Stimulated activated CD4-positive, alpha-beta T cell treated with anti-CD3 and anti-CD28 coated beads, Interleukin-2, amount 100 ng/mL, for 4 hours (primary cell): ENCODE measurements around the gene AKT3.

Source experiments
- DNase-seq: peaks from one replicate; pipeline ENCODE4 v3.0.0-alpha.2; 2020; ENCODE audit warnings: low read depth

AKT3 gene

DNA sequence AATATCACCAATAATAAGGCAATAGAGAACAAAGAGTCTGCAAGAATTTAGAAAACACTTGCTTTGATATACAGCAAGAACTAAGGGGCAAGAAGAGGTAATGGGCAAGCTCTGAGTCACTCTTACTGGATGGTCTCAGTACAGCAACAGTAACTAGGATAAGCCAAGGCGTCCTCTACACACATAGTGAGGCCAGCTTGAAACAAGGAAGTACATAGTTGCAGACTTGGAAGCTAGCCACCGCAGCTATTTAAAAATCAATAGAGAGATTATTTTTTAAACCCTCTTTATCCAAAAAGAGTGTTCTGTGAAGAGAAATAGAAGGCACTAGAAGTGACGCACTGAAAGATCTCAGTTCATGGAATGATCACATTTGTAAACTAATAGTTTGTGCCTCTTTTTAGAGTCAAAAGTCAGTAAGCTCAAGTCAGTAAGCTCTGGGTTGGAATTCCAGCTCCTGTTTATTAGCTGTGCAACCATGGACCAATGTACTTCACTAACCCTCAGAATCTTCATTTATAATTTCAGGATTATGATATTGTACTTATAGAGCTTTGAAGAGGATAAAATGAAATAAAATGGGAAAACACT is 118.6 kb downstream of the AKT3 start:
- DNase-seq = no peak

DNA sequence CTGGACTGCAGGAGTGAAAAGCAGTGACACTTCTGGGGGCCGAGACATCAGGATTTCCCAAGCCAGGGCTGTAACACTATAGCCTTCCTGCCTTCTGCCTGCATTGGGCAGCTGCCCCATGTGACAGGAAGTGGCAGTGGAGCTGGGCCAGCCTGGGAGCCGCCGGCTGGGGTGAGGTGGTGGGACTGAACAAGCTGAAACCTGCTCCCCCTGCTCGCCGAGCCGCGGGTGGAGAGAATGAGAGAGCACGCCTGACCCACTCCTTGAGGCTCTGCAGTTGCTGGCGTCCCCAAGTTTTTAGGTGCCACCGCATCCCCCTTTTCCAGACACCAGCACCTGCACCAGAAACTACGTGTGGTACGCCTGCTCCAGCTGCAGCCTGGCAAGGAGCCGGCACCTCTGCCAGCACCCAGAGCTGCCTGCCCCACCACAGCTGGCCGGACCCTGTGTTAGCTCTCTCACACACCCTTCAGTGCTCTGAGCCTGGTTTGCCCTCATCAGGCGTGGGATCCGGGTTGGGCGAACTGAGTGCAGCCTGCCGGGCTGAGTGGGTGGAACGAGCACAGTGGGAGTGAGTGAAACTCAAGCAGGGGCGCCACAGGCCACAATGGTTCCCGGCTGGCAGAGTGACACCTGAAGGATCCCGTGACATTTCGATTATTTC is 119.4 kb downstream of the AKT3 start:
- DNase-seq = no peak

DNA sequence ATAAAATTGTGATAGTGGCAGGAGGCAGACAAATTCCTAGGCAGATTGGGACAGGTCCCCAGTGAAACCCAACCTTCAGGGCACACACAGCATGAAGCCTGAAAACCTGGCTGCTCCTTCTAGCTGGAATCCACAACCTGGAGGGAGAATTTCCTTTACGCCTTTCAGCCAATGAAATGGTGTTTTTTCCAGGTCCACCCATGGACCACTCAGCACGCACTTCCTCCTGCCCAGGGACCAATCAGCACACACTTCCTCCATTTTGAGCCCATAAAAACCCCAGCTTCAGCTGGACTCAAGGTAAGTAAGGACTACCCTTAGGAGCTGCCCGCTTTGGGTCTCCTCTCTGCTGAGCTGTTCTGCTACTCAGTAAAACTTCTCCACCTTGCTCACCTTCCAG is 120.1 kb downstream of the AKT3 start:
- no peak for DNase-seq

DNA sequence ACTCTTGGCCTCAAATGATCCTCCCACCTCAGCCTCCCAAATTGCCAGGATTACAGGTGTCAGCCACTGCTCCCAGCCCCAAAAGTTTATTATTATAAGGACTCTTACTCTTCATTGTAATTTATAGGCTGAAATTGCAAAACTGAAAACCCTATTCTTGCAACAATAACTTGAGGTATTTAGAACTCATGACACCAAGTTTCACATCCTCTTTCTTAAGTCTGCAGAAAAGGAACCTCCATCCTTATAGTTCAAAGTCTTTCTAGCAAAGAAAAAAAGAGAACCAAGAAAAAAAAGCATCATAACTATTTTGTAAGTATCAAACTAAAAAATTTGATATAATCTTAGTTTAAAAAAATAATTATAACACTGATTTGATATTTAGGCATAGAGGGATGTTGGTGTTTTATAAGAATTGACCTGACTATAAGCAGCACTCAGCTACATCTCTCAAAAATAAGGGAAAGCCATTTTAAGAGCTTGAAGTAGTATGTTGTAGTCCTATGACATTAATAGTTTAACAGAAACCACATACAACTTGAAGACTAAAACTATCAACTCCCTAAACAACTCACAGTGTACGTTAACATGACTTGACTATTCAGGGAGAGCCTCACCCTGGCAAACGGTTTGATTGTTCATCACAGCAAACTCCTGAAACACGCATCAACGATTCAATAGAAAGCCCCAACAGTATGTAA is 122.4 kb downstream of the AKT3 start:
- no peak for DNase-seq

DNA sequence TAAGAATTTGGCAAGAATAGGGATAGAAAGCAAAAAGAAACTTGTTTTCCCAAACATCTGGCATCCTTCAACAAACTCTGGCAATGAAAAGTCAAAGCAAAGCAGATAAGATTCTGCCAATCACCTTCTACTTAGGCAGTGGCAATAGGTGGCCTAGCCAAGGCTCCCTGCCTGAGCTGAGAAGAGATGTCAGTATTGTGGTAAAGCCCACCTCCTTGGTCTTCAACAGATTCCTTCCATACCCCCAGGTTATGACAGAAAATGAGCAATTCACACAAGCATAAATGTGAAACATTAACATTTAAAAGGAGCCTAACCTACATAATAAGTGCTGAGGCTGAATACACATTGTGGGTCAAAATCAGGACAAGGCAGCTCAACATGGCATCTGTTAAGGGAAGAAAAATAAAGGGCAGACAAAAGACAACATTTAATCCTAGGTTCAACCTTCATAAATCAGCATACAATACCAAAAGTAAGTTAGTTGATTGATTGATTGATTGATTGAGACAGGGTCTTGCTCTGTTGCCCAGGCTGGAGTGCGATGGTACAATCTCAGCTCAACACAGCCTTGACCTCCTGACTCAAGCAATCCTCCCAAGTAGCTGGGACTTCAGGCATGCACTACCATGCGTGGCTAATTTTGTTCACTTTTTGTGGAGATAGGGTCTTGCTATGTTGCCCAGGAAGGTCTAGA is 123.1 kb downstream of the AKT3 start:
- DNase-seq = no peak

DNA sequence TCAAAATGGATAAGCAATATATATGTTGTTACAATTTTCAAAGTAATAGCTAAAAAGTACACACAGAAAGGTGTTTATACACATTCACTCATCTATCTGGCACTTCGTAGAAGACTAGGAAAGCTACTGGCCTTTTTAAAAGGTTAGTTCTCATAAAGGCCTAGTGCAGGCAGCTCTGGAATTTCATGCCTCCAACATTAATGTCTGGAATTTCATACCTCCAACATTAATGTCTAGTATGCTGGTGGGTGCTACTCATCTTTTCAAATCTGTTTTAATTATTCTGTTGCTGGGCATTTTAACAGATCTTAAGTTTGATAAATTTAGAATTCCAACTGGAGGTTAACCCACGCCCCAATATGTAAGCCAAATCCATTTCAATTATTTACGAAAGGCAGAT is 124.2 kb downstream of the AKT3 start:
- no peak for DNase-seq

DNA sequence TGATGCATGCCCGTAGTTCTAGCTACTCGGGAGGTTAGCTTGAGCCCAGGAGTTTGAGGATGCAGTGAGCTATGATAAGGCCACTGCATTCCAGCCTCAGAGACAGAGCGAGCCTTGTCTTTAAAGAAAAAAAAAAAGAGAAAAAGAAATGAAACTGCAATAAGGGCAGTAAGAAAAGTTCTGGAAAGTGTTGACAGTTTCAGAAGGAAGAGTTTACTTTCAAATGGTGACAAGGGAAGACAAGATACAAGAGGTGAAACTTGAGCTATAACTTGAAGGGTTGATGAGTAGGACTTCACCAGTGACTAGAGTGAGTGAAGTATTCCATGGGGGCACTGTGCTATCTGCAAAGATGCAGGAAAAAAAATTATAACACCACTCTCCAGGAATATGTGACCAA is 125.0 kb downstream of the AKT3 start:
- DNase-seq = no peak

DNA sequence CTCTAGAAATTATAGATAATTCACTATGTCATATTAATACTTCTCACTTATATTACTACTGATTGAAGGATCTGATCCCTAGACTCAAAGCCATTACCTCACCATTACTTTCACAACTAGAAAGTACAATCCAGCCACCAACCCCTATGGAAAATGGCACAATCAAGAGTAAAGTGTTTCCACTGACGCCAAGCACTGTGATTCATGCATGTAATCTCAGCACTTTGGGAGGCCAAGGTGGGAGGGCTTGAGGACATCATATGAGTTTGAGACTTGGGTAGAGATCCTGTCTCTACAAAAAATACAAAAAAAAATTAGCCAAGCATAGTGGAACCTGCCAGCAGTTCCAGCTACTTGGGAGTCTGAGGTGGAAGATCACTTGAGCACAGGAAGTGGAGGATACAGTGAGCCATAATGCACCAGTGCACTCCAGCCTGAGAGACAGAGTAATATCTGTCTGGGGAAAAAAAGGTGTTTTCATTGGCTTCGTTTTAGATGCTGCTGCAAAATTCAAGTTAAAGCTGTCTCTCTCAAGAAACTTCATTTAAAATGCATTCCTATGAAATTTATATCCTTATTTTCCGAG is 126.5 kb downstream of the AKT3 start:
- DNase-seq = no peak

DNA sequence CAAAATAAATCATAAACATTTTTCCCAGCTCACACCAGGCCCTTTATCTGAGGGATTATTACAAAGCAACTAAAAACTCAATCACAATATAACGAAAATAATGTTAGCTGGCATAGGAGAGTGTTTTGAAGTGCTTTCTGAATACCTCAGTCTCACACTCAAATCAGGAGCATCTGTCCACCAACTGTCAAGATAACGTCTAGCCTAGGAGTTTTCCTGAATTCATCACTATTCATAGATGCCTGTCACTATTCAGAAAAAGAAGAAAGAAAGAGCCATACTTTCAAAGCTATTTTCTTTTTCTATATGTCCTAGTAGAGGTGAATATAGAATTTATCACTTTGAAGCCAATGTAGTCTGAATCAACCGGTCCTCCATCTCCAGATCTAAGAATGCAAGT is 127.0 kb downstream of the AKT3 start:
- DNase-seq = no peak

DNA sequence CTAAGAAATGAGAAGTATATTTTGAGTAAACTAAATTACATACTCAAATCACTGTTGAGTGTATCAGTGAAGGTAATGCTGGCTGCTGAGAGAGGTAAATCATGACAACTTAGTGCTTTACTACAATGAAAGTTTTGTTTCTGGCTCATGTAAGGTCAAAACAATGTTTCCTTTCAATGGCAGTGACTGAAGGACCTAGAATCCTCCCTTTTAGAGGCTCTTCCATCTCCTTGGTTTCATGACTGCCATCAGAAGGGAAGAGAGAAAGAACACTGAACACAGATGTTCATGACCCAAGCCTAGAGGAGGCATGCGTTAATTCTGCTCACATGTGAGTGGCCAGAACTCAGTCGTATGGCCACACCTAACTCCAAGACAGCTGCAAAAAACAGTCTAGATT is 130.6 kb downstream of the AKT3 start:
- no peak for DNase-seq

DNA sequence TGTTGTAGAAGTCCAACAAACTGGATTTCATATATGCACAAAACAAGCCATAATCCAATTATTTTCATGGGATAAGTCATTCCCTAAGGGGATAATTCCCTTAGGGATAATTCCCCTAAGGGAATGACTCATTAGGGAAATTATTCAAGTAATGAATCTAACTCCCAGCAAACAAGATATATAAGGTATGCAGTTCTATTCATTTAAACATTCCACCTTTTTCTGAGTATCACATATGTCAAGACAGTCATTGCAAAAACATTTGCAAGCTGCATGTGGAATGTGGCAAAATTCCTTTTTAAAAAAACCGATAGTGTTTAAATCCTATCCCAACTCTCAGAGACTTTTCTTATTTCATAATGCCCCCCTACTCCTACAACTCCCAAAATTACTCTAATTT is 131.2 kb downstream of the AKT3 start:
- no peak for DNase-seq

DNA sequence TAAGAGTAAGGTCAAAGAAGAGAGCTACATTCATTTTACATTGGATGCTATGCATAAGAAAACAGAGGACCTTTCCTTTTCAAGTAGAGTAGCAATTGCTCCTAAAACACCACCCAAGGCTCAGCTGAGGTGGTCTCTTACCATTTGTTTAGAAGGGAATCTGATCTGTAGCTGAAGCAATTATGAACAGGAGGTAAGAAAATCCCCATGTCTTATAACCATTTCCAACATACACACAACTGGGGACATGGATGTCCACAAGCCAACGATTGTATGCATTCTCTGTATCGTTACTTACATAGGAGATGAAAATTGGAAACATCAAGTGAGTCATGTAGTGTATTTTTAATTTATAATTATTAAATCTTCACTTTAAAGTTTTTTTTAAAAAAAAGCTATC is 132.0 kb downstream of the AKT3 start:
- DNase-seq = no peak

DNA sequence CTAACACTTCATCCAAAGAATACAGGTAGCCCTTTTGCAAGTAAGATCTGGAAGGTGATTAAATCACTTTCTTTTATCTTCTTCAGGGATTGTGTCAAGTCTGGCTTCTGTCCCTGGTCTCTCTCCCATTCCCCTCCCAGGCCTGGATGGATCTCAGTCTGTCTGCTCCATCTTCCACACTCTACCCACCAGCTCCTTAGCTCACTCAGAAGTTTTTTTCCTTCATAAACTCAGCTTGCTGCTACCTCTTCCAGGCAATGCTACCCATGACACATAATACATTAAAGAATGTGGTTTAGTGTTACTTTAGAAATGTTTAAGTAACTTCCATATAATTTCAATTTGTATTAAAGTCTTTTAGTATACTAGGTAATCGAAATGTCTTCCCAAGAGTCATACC is 133.1 kb downstream of the AKT3 start:
- DNase-seq = no peak

DNA sequence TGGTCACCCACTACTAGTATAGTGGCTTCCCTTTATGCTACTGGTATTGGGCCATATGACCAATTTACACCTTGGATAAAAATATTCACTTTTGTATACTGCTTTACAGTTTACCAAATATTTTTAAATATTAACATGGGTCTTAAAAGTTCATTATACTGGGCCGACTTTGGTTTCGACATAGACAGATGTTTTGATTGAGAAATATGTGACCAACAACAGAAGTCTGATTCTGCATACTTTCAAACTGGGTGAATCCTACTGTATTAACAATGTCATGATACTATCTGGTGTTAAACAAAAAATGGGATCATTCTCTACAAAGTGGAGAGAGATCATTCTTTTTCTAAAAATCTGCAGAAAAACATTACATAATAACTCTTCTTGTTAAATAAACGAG is 134.8 kb downstream of the AKT3 start:
- no peak for DNase-seq

DNA sequence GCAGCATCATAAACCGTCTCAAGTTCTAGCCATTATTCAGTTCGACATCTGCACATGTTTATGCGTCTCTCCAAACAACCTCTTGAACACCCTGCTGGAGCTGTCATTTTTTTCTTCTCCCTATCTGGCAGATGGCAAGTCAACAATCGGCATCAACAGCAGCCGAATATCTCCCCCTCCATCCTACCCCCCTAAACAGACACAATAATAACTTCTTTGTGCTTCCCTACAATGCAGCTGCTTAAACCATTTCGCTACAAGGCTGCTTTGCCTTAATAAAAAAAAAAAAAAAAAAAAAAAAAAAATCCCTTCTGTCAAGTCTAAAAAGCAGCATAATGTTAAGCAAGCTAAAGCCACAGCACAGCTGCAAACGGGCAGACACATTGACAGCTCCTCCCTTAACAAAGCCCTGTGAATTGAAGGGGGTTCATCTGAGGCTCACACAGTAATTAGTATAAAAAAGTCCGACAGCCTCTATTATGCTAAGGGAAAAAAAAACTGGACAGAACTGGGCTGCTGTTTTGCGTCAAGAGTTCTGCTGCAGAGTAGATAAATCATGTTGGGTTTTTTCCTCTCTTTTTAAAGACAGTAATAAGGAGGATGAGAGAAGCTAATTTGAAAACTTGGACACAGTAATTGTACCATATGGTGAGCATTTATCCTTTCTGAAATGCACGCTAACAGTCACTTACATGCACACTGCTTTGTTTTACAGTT is 136.4 kb downstream of the AKT3 start:
- DNase-seq = no peak

DNA sequence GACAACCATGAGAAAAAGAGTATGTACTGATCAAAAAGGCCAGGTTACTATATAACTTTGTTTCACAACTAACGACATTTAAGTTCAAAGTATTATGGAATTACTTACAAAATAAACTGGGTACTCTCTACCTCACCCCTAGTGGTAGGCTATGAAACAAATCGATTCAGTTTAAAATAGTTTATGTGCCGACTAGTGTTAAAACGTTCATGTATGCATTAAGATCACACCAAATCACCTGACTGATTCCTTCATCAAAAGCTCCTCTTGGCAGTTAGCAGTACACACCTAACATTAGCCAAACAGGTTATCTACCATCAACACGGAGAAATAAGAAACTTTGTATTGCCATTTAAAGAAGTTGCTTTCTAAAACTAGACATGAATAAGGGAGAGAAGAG is 137.1 kb downstream of the AKT3 start:
- DNase-seq = no peak

DNA sequence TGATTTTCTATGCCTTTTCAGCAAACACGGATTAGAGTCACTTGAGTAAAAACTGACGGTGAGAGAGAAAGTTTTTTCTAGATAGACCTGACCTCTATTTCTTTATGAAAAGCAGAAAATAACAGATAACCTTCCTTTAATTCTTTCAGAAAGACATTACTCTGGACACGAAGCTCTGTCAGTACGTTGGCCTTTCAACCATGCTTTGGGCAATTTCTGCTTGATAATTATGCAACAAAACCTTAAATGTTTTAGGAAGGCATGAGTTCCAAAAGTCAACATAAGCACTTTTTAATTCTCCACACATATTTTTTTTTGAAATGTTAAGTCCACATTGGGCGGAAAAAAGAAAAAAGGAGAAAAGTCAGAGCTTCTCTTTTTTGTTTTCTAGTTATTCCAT is 137.8 kb downstream of the AKT3 start:
- no peak for DNase-seq

DNA sequence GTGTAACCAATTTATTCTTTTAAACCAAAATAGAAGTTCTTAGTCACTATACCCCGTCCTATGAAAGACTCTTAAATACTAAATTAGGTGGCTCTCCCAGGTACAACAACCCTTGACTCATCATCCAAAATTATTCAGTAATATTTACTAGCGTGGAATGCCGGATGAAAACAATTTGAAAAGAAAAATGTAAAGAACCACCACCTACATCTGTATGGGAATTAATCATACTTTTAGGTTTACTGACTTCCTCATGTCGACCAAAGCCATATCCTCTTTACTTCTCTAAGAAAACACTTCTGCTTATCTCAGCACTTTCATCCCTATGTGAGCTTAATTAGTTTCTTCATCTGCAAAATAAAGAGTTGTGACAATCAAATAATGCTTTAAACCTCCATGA is 139.6 kb downstream of the AKT3 start:
- no peak for DNase-seq

DNA sequence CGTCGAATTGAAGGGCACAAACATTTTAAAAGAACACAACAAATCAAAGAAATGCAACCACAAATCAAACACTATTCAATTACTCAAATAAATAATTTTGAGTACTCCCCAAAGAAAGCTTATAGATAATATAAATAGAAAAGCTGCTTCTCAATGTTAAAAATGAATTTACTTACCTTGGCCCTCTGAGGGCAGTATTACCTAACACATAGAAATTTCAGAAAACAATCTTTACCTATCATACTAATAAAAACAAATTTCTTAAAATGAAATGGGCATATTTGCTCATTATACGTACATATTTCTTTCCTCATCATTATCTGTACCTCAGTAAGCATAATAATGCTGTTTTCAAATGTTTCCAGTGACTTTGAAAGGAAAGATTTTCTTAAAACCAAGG is 141.8 kb downstream of the AKT3 start:
- no peak for DNase-seq

DNA sequence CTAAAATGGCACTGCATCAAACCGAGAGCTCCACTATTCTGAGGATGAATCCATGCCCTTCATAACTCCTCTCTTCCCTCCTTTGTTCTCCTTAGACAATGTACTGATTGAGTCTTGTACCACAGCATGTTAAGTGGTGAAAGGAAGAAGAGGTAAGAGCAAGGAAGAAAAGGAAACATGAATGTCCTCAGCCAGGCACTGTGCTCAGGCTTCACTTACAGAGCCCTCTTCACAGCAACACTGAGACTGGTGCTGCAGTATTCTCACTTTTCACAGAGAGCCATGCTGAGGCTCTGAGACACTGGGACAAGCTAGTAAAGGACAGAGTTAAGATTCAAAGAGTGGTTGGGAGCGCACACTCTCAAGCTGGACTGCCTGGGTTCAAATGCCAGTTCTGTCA is 143.5 kb downstream of the AKT3 start:
- no peak for DNase-seq

DNA sequence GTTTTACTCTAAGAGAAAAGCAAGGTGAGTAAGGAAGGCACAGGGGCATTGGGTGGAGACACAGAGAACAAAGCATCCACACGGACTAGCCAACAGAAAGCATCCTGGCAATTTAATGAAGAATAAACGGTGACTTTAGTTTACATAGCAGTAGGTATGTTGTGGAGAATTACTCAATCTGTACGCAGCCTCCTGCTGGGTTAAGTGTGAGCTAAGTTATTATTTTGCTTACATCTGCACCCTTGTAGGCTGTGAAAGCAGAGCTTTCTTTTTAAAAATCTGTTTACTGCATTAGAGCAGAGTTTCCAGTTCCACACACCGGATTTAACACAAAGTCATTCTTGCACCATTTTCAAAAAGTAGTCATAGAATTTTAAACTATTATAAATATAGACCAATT is 144.5 kb downstream of the AKT3 start:
- DNase-seq = no peak

DNA sequence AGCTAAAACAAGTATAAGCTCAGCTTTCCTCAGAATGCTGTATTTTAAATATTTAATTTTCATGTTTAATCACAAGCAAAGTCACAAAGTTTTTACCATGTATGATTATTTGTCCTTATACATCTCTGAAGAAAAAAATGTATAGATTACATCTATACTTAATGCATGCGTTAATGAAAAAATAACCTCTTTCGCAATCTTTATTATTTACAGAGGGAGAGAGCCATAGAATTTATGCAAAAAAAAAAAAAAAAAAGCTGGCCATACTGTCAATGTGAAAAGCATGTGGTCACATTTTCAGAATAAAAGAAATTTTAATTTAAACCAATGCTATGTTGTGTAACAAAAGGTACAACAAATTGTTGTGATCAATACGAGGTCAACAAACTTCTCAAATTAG is 148.2 kb downstream of the AKT3 start:
- no peak for DNase-seq
